ENCODE measurements around the gene CCDC188. TPM values are rescaled to one million over a fixed set of nuclear protein-coding genes. Genes with fewer than 3 reads are reported as not detected.

The CCDC188 gene
- total RNA-seq, 4 donors from 2014 or later, result 2.1 TPM; not detected in 3

DNA sequence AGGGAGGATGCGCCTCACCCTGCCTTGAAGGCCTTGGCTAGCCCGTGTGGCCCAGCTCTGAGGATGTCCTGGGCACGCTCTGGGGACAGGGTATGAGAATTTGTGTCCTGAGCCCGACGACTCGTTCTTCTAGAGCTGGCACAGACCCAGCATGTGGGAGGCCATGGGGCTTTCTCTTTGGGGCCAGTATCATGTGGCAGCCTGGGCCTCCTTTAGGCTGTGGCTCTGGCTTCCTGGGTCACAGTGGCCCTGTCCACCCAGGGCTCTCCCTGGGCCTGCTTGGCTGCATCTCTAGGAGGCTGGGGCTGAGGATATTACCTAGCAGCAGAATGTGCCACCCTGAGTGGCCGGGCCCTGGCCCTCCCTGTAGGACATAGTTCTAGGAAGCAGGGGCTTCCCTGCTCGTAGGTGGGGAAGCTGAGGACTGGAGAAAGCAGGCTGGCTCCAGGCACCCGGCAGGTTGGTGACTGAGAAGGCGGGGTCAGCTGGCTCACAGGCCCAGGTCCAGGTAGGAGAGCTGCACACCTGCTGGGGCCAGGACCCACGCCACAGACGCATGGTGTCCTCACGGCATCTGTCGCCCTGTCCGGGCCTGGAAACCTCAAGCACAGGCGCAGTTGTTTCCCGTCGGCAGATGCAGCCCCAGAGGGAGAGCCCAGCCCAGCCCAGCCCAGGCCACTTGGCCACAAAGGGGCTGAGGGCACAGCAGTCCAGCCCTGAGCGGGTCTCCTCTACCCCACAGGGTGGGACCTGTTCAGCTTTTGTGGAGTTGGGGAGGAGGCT lies 6.8 kb downstream of the CCDC188 start:
- DNase-seq, result no peak
- no peak overlapping the region for H3K27ac ChIP-seq
- TF ChIP-seq POLR2A (IDR thresholded peaks at IDR 0.05), result no peak
- TF ChIP-seq, protein P1, sequence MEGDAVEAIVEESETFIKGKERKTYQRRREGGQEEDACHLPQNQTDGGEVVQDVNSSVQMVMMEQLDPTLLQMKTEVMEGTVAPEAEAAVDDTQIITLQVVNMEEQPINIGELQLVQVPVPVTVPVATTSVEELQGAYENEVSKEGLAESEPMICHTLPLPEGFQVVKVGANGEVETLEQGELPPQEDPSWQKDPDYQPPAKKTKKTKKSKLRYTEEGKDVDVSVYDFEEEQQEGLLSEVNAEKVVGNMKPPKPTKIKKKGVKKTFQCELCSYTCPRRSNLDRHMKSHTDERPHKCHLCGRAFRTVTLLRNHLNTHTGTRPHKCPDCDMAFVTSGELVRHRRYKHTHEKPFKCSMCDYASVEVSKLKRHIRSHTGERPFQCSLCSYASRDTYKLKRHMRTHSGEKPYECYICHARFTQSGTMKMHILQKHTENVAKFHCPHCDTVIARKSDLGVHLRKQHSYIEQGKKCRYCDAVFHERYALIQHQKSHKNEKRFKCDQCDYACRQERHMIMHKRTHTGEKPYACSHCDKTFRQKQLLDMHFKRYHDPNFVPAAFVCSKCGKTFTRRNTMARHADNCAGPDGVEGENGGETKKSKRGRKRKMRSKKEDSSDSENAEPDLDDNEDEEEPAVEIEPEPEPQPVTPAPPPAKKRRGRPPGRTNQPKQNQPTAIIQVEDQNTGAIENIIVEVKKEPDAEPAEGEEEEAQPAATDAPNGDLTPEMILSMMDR (IDR thresholded peaks at IDR 0.05), result no peak
- intact Hi-C loops (cut with DNase I), result no loop called here
- H3K4me3 ChIP-seq, result no peak overlapping the region
- H3K36me3 ChIP-seq, result peaks cover 0 to 68% (median 4%) of the 10 kb centered on the region in 3 donors
- peaks cover 0 to 8% (median 0%) of the 10 kb centered on the region in 3 donors for H3K4me1 ChIP-seq
- no peaks in the 10 kb centered on the region for H3K27me3 ChIP-seq
- H3K9me3 ChIP-seq, result no peaks in the 10 kb centered on the region
- WGBS, 2 donors, result 40 to 73% methylated on average over 2 to 7 of the region's 19 CpGs

DNA sequence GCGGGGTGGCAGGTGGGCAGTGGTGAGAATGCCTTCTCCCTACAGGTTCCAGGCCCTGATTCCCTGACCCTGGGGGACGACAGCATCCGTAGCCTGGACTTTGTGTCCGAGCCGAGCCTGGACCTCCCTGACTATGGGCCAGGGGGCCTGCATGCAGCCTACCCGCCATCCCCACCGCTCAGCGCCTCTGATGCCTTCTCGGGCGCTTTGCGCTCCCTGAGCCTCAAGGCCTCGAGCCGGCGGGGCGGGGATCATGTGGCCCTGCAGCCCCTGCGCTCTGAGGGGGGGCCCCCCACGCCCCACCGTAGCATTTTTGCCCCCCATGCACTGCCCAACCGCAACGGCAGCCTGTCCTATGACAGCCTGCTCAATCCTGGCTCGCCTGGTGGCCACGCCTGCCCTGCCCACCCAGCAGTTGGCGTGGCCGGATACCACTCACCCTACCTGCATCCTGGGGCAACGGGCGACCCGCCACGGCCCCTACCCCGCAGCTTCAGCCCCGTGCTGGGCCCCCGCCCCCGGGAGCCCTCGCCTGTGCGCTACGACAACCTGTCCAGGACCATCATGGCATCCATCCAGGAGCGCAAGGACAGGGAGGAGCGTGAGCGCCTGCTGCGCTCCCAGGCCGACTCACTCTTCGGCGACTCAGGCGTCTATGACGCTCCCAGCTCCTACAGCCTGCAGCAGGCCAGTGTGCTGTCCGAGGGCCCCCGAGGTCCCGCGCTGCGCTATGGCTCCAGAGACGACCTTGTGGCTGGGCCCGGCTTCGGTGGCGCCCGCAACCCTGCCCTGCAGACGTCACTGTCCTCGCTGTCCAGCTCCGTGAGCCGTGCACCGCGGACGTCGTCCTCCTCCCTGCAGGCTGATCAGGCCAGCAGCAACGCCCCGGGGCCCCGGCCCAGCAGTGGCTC lies 7.9 kb downstream of the CCDC188 start:
- no peak for DNase-seq
- no peaks in the 10 kb centered on the region for H3K27me3 ChIP-seq
- 84 to 93% methylated on average over 6 to 18 of the region's 65 CpGs for WGBS, 2 donors
- H3K9me3 ChIP-seq, result no peaks in the 10 kb centered on the region
- TF ChIP-seq POLR2A (IDR thresholded peaks at IDR 0.05), result no peak
- H3K4me1 ChIP-seq, result peaks cover 3 to 16% (median 4%) of the 10 kb centered on the region in 3 donors
- H3K36me3 ChIP-seq, result peaks cover 0 to 70% (median 4%) of the 10 kb centered on the region in 3 donors
- intact Hi-C loops (cut with DNase I), result no loop called here
- H3K27ac ChIP-seq, result no peak overlapping the region
- H3K4me3 ChIP-seq, result no peak overlapping the region

DNA sequence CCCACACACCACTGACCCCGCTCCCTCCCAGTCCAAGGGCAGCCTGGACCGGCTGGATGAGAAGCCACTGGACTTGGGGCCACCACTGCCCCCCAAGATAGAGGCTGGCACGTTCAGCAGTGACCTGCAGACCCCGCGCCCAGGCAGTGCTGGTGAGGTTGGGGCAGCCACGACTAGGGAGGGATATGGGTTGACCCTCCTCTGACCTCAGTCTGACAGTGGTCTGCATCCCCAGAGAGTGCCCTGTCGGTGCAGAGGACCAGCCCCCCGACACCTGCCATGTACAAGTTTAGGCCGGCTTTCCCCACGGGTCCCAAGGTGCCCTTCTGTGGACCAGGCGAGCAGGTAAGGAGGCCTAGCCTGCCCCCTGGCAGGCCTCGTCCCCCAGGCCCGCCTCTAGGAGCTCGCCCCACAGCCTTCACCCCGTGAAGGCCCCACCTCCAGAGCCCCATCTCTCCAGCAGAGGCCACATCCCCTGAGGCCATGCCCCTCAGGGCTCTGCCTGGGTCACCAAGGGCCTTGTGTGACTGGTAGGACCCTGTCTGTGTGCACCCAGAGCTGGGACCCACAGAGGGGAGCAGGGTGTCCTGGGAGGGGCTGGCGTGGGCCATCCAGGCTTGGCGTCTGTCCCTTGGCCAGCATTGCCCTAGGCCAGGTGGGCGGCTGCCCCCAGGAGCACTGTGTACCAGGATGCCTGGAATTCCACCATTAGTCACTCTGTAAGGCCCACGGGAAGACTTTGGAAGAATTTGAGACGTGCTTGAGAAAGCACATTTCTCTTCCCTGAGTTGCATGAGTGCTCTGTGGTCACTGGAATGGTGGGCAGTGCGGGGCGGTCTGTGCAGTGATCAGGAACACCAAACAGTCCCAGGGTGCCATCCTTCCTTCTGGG lies 9.4 kb downstream of the CCDC188 start:
- H3K27me3 ChIP-seq, result no peaks in the 10 kb centered on the region
- no peaks in the 10 kb centered on the region for H3K9me3 ChIP-seq
- no peak overlapping the region for H3K27ac ChIP-seq
- DNase-seq, result no peak
- H3K4me3 ChIP-seq, result no peak overlapping the region
- peaks cover 16 to 31% (median 18%) of the 10 kb centered on the region in 3 donors for H3K4me1 ChIP-seq
- intact Hi-C loops (cut with DNase I), result no loop called here
- H3K36me3 ChIP-seq, result peaks cover 0 to 70% (median 4%) of the 10 kb centered on the region in 3 donors
- TF ChIP-seq, protein P1 (IDR thresholded peaks at IDR 0.05), result no peak
- 80 to 83% methylated on average over 1 to 7 of the region's 22 CpGs for WGBS, 2 donors

DNA sequence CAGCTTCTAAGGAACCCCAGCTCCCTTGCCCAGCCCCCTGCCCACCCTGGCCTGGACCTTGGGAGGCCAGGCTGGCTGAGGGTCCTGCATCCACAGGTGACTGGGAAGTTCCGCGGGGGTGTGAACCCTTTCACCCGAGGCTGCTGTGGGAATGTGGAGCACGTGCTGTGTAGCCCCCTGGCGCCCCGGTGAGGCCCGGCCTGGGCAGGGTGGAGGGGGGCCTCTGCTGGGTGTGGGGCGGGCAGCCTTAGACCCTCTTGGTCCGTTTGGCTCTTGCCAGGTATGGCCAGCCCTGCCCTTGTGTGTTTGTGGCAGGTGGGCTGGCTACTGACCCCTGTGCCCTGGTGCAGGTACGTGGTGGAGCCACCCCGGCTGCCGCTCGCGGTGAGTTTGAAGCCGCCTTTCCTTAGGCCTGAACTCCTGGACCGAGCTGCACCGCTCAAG lies 10.3 kb downstream of the CCDC188 start:
- Histone ChIP-seq H3K4me1 (peaks cover 16 to 40% (median 27%) of the 10 kb centered on the region in 3 donors), H3K4me3 (no peak overlapping the region), H3K27ac (no peak overlapping the region), H3K36me3 (peaks cover 0 to 65% (median 4%) of the 10 kb centered on the region in 3 donors), H3K27me3 (no peaks in the 10 kb centered on the region), H3K9me3 (no peaks in the 10 kb centered on the region)
- intact Hi-C loops (cut with DNase I), result no loop called here
- no peak for DNase-seq
- no peak for TF ChIP-seq POLR2A (IDR thresholded peaks at IDR 0.05)
- TF ChIP-seq, protein P1 (IDR thresholded peaks at IDR 0.05), result no peak
- WGBS, 2 donors, result 100% methylated on average over 1 of the region's 17 CpGs; no CpG with 5 or more reads in 1 of the 2 donors

DNA sequence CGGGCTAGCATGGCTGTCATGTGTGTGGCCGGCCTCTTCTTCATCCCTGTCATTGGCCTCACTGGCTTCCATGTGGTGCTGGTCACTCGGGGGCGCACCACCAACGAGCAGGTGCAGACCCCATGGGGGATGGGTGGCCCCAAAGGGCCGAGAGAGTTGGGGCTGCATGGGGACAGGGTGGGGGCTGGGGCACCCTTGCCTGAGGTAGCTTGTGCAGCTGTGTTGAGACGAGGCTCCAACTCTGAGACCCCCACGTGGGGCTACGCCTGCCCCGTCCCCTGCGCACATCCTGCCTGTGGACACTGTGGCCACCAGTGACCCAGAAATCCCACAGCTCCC lies 10.8 kb downstream of the CCDC188 start:
- intact Hi-C loops (cut with DNase I), result no loop called here
- Histone ChIP-seq H3K4me1 (peaks cover 16 to 45% (median 32%) of the 10 kb centered on the region in 3 donors), H3K27ac (no peak overlapping the region), H3K9me3 (no peaks in the 10 kb centered on the region), H3K4me3 (no peak overlapping the region), H3K36me3 (peaks cover 0 to 61% (median 4%) of the 10 kb centered on the region in 3 donors), H3K27me3 (no peaks in the 10 kb centered on the region)
- TF ChIP-seq POLR2A (IDR thresholded peaks at IDR 0.05), result no peak
- TF ChIP-seq, protein P1 (IDR thresholded peaks at IDR 0.05), result no peak
- no peak for DNase-seq
- 100% methylated on average over 2 of the region's 11 CpGs; no CpG with 5 or more reads in 1 of the 2 donors for WGBS, 2 donors
